ENCODE data around the gene KCNC1. TPM values are rescaled to one million over a fixed set of nuclear protein-coding genes. Genes with fewer than 3 reads are reported as not detected.

Gene KCNC1
- total and polyA plus RNA-seq, 4 donors = 0.54 TPM; not detected in 3

DNA sequence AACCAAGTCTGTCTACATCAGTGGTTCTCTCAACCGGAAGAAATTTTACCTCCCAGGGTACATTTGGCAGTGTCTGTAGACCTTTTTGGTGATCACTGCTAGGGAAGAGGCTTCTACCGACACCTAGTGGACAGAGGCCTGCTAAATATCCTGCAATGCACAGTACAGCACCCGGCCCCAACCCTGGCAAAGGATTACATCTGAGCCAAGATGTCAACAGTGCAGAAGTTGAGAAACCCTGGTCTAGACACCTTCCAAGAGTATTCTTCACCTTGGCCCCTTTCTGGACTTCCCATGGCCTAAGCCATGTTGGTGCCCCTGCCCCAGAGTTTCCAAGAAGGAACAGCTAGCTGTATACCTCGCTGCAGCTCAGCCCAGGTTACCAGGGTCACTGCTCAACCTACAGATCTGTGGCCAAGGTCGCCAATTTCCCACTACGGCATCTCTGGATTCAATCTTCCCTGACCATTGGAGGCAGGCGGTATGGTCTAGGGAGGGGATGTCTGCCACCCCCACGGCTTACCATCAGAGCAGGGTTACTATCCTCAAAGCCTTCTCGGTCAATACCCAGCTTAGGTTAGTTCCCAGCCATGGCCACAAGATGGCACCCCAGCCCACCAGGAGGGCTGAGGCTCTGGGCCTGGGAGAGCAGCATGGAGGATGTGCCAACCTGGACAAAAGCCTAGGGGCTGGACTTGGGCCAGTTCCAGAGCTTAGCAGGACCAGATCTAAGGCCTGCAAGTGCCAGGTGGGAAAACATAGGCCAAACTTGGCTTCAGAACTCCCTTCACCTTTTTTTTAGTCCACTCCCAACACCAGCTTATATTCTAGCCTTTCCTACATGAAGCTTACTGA is 3.7 kb upstream of the KCNC1 start:
- Histone ChIP-seq H3K4me1 (ENCODE audit: control insufficient read depth in 4 of 4, insufficient read depth in 4 of 4, low read length in 3 of 4) (peaks cover 9 to 23% (median 15%) of the 10 kb centered on the region in 4 donors), H3K9me3 (ENCODE audit: control insufficient read depth in 4 of 4, low read length in 3 of 4) (no peaks in the 10 kb centered on the region), H3K27me3 (ENCODE audit: control insufficient read depth in 4 of 4, insufficient read depth in 4 of 4, low read length in 3 of 4) (peaks cover 0 to 3% (median under 1%) of the 10 kb centered on the region in 4 donors), H3K9ac (ENCODE audit: low read depth in 1 of 2, low read length in 2 of 2) (no peak overlapping the region), H3K27ac (ENCODE audit: low read depth in 1 of 2, low read length in 2 of 2) (no peak overlapping the region), H3K4me3 (ENCODE audit: low read depth in 1 of 3, low read length in 3 of 3) (no peak overlapping the region), H3K36me3 (ENCODE audit: control insufficient read depth in 4 of 4, insufficient read depth in 3 of 4, low read depth in 1 of 4, low read length in 3 of 4) (no peaks in the 10 kb centered on the region)
- 16% methylated on average over 9 of the region's 9 CpGs for WGBS
- DNase-seq (ENCODE audit: low spot score) = peak; percentile 81
- TF ChIP-seq, protein P1, sequence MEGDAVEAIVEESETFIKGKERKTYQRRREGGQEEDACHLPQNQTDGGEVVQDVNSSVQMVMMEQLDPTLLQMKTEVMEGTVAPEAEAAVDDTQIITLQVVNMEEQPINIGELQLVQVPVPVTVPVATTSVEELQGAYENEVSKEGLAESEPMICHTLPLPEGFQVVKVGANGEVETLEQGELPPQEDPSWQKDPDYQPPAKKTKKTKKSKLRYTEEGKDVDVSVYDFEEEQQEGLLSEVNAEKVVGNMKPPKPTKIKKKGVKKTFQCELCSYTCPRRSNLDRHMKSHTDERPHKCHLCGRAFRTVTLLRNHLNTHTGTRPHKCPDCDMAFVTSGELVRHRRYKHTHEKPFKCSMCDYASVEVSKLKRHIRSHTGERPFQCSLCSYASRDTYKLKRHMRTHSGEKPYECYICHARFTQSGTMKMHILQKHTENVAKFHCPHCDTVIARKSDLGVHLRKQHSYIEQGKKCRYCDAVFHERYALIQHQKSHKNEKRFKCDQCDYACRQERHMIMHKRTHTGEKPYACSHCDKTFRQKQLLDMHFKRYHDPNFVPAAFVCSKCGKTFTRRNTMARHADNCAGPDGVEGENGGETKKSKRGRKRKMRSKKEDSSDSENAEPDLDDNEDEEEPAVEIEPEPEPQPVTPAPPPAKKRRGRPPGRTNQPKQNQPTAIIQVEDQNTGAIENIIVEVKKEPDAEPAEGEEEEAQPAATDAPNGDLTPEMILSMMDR (IDR thresholded peaks at IDR 0.05; ENCODE audit: low read depth, low read length, missing input control) = peak; percentile 94
- peak; percentile 99 to 100 for TF ChIP-seq RAD21 (IDR thresholded peaks at IDR 0.05)
- no peak for TF ChIP-seq EGR1 (IDR thresholded peaks at IDR 0.05; ENCODE audit: low read depth in 2 of 2)
- TF ChIP-seq HNF4A (conservative IDR thresholded peaks at IDR 0.05) = peak; percentile 27 to 38
- TF ChIP-seq JUND (IDR thresholded peaks at IDR 0.05) = no peak
- TF ChIP-seq RXRA (IDR thresholded peaks at IDR 0.05) = peak in 1 of 2 donors; percentile 51
- no peak for TF ChIP-seq ATF3 (IDR thresholded peaks at IDR 0.05)
- TF ChIP-seq GABPA (IDR thresholded peaks at IDR 0.05 in 1 of 2, conservative IDR thresholded peaks at IDR 0.05 in 1 of 2) = no peak
- no peak for TF ChIP-seq FOXA2 (IDR thresholded peaks at IDR 0.05)
- peak; percentile 22 for TF ChIP-seq SP1 (IDR thresholded peaks at IDR 0.05)
- TF ChIP-seq, protein P2, sequence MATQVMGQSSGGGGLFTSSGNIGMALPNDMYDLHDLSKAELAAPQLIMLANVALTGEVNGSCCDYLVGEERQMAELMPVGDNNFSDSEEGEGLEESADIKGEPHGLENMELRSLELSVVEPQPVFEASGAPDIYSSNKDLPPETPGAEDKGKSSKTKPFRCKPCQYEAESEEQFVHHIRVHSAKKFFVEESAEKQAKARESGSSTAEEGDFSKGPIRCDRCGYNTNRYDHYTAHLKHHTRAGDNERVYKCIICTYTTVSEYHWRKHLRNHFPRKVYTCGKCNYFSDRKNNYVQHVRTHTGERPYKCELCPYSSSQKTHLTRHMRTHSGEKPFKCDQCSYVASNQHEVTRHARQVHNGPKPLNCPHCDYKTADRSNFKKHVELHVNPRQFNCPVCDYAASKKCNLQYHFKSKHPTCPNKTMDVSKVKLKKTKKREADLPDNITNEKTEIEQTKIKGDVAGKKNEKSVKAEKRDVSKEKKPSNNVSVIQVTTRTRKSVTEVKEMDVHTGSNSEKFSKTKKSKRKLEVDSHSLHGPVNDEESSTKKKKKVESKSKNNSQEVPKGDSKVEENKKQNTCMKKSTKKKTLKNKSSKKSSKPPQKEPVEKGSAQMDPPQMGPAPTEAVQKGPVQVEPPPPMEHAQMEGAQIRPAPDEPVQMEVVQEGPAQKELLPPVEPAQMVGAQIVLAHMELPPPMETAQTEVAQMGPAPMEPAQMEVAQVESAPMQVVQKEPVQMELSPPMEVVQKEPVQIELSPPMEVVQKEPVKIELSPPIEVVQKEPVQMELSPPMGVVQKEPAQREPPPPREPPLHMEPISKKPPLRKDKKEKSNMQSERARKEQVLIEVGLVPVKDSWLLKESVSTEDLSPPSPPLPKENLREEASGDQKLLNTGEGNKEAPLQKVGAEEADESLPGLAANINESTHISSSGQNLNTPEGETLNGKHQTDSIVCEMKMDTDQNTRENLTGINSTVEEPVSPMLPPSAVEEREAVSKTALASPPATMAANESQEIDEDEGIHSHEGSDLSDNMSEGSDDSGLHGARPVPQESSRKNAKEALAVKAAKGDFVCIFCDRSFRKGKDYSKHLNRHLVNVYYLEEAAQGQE (IDR thresholded peaks at IDR 0.05) = peak; percentile 86
- no peak for TF ChIP-seq TAF1 (conservative IDR thresholded peaks at IDR 0.05)

DNA sequence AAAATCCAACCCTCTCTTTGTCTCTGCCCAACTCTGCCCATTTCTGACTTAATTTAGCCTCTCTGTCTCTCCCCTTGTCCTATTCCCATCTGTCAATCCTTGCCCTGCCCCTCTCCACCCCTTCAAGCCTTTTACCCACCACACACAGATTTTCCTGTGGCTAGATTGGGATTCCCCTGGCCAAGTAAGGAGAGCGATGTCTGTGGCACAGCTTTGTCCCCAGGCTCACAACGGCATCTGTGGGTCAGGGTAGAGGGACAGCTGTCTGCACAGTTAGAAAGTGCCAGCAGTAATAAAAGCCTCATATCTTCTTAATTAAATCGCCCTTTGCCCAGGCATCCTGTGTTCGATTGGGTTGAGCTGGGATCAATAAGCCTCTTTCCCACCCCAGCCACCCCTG is 1.3 kb upstream of the KCNC1 start:
- Histone ChIP-seq H3K36me3 (ENCODE audit: control insufficient read depth in 4 of 4, insufficient read depth in 3 of 4, low read depth in 1 of 4, low read length in 3 of 4) (no peaks in the 10 kb centered on the region), H3K9ac (ENCODE audit: low read depth in 1 of 2, low read length in 2 of 2) (no peak overlapping the region), H3K4me3 (ENCODE audit: low read depth in 1 of 3, low read length in 3 of 3) (no peak overlapping the region), H3K27me3 (ENCODE audit: control insufficient read depth in 4 of 4, insufficient read depth in 4 of 4, low read length in 3 of 4) (peaks cover 0 to 7% (median 1%) of the 10 kb centered on the region in 4 donors), H3K9me3 (ENCODE audit: control insufficient read depth in 4 of 4, low read length in 3 of 4) (no peaks in the 10 kb centered on the region), H3K27ac (ENCODE audit: low read depth in 1 of 2, low read length in 2 of 2) (no peak overlapping the region), H3K4me1 (ENCODE audit: control insufficient read depth in 4 of 4, insufficient read depth in 4 of 4, low read length in 3 of 4) (peaks cover 9 to 23% (median 15%) of the 10 kb centered on the region in 4 donors)
- DNase-seq (ENCODE audit: low spot score) = no peak
- 76% methylated on average over 4 of the region's 4 CpGs for WGBS
- TF ChIP-seq FOXA2 (IDR thresholded peaks at IDR 0.05) (no peak), HNF4G (IDR thresholded peaks at IDR 0.05) (no peak), YY1 (IDR thresholded peaks at IDR 0.05) (no peak), TAF1 (conservative IDR thresholded peaks at IDR 0.05) (no peak), MAX (IDR thresholded peaks at IDR 0.05) (no peak)
